IMR-90 (cell line): Measurements from ENCODE around the gene ALS2CL. TPM values are rescaled to one million over a fixed set of nuclear protein-coding genes. Genes with fewer than 3 reads are reported as not detected.

ENCODE experiments used
- ATAC-seq: fragments of 200-7000 bp; cut with Tn5 transposase; 2 replicates; pipeline ENCODE4 v1.9.1; 2020; ENCODE audit warnings: low read depth, mild to moderate bottlenecking, moderate library complexity
- BruUV-seq: library from RNA; stranded (reverse); fragments of 400-500 nt; replicated peaks from 2 replicates; lab custom pipeline; 2021; lab: Mats Ljungman, UMichigan
- CTCF ChIA-PET: fragments of 300-600 bp; formaldehyde crosslinking; extraction: SDS; loops from one replicate; lab custom pipeline; 2021; ENCODE audit warnings: antibody characterized with exemption; lab: Yijun Ruan, JAX
- POLR2A ChIA-PET: fragments of 300-600 bp; sonication (Branson Sonifier 250); formaldehyde crosslinking; loops from one replicate; lab custom pipeline; 2022; ENCODE audit warnings: antibody characterized with exemption; ENCODE audit not compliant: unreplicated experiment; lab: Charles Lee
- DNase-seq: peaks from one replicate; pipeline ENCODE4 v3.0.0; 2013
- H2AFZ ChIP-seq: replicated peaks from 2 replicates; pipeline ENCODE3; 2013; ENCODE audit warnings: low read length, mild to moderate bottlenecking; ENCODE audit not compliant: poor library complexity
- H2AK5ac ChIP-seq: 2 replicates; pipeline ENCODE4 v1.6.1; 2013; ENCODE audit warnings: low read depth, low read length, inconsistent platforms
- H2AK9ac ChIP-seq: replicated peaks from 2 replicates; pipeline ENCODE3; 2013; ENCODE audit warnings: mild to moderate bottlenecking, low read depth, low read length, moderate library complexity; ENCODE audit not compliant: poor library complexity
- H2BK120ac ChIP-seq: 2 replicates; pipeline ENCODE4 v1.6.1; 2013; ENCODE audit warnings: low read depth, low read length, inconsistent platforms
- H2BK15ac ChIP-seq: 3 replicates; pipeline ENCODE4 v1.6.1; 2013; ENCODE audit warnings: low read depth, low read length, inconsistent platforms
- H2BK20ac ChIP-seq: 2 replicates; pipeline ENCODE4 v1.6.1; 2013; ENCODE audit warnings: low read depth, mild to moderate bottlenecking, inconsistent platforms, low read length, moderate library complexity
- H2BK5ac ChIP-seq: 2 replicates; pipeline ENCODE4 v1.6.1; 2013; ENCODE audit warnings: mild to moderate bottlenecking, low read depth, low read length, inconsistent platforms; ENCODE audit not compliant: poor library complexity, severe bottlenecking
- H3K14ac ChIP-seq: replicated peaks from 2 replicates; pipeline ENCODE4 v1.6.1; 2013; ENCODE audit warnings: low read depth, low read length, inconsistent platforms
- H3K18ac ChIP-seq: 2 replicates; pipeline ENCODE4 v1.6.1; 2013; ENCODE audit warnings: low read depth, low read length, control low read depth
- H3K23ac ChIP-seq: 2 replicates; pipeline ENCODE4 v1.6.1; 2013; ENCODE audit warnings: low read depth, low read length, inconsistent platforms
- H3K27ac ChIP-seq: 2 replicates; pipeline ENCODE4 v1.5.1; 2013; ENCODE audit warnings: mild to moderate bottlenecking, control low read depth, low read length; ENCODE audit not compliant: insufficient read depth
- H3K27me3 ChIP-seq: 2 replicates; pipeline ENCODE4 v1.6.1; 2013; ENCODE audit warnings: low read length; ENCODE audit not compliant: control insufficient read depth, insufficient read depth
- H3K36me3 ChIP-seq: 2 replicates; pipeline ENCODE4 v1.6.1; 2013; ENCODE audit warnings: low read length, mixed read lengths; ENCODE audit not compliant: control insufficient read depth, insufficient read depth
- H3K4ac ChIP-seq: 2 replicates; pipeline ENCODE4 v1.6.1; 2013; ENCODE audit warnings: low read depth, low read length, inconsistent platforms
- H3K4me1 ChIP-seq: 2 replicates; pipeline ENCODE4 v1.6.1; 2013; ENCODE audit warnings: low read length, mixed read lengths; ENCODE audit not compliant: control insufficient read depth, insufficient read depth
- H3K4me2 ChIP-seq: 2 replicates; pipeline ENCODE4 v1.6.1; 2013; ENCODE audit warnings: low read depth, mild to moderate bottlenecking, control low read depth, low read length, moderate library complexity
- H3K4me3 ChIP-seq: 2 replicates; pipeline ENCODE4 v1.5.1; 2013; ENCODE audit warnings: low read depth, mild to moderate bottlenecking, control low read depth, low read length, moderate library complexity; ENCODE audit not compliant: insufficient read depth
- H3K56ac ChIP-seq: 2 replicates; pipeline ENCODE4 v1.6.1; 2013; ENCODE audit warnings: low read length, inconsistent platforms; ENCODE audit not compliant: insufficient read depth; ENCODE audit errors: extremely low read depth
- H3K79me1 ChIP-seq, 2 experiments: 2 replicates each; pipeline ENCODE4 v1.6.1; 2013; ENCODE audit warnings: low read length in 2 of 2, inconsistent platforms in 1 of 2, low read depth in 1 of 2
- H3K9ac ChIP-seq: 2 replicates; pipeline ENCODE4 v1.6.1; 2013; ENCODE audit warnings: low read depth, low read length, control low read depth
- H3K9me1 ChIP-seq: 2 replicates; pipeline ENCODE4 v1.6.1; 2013; ENCODE audit warnings: low read length, inconsistent platforms; ENCODE audit not compliant: insufficient read depth
- H3K9me3 ChIP-seq: 2 replicates; pipeline ENCODE4 v1.6.1; 2013; ENCODE audit warnings: low read length; ENCODE audit not compliant: control insufficient read depth, insufficient read depth
- H4K20me1 ChIP-seq: 2 replicates; pipeline ENCODE4 v1.6.1; 2013; ENCODE audit warnings: low read length, inconsistent platforms; ENCODE audit not compliant: insufficient read depth
- H4K5ac ChIP-seq: 2 replicates; pipeline ENCODE4 v1.6.1; 2013; ENCODE audit warnings: mild to moderate bottlenecking, low read depth, low read length, control low read depth
- H4K8ac ChIP-seq, 2 experiments: 2 replicates each; pipeline ENCODE4 v1.6.1; 2013; ENCODE audit warnings: low read depth in 2 of 2, low read length in 2 of 2, control low read depth in 1 of 2, inconsistent platforms in 1 of 2
- H4K91ac ChIP-seq: 2 replicates; pipeline ENCODE4 v1.6.1; 2013; ENCODE audit warnings: low read depth, low read length, inconsistent platforms; ENCODE audit not compliant: insufficient read depth
- RAD21 ChIP-seq: IDR thresholded peaks from 2 replicates; pipeline ENCODE4 v1.6.1; 2012; ENCODE audit warnings: low read length, improper control_type of control experiment
- WGBS, 2 experiments: methylation state at CpG; one replicate each; pipeline versions ENCODE4 v1.1.5 to v1.1.7; 2013; ENCODE audit warnings: missing lambda C conversion rate in 2 of 2; ENCODE audit not compliant: insufficient read length in 1 of 2; ENCODE audit errors: extremely low coverage in 2 of 2; 5-methylcytosine and 5-hydroxymethylcytosine counted together
- dilution Hi-C: fragments of 300-500 bp; cut with HindIII; formaldehyde crosslinking; loops from one replicate; pipeline ENCODE4 v1.14.3; 2018; ENCODE audit warnings: low sequenced_read_pairs; ENCODE audit not compliant: unreplicated experiment
- in situ Hi-C: fragments of 300-500 bp; cut with MboI; formaldehyde crosslinking; loops from 3 replicates; pipeline ENCODE4 v1.14.3; 2019; ENCODE audit warnings: low sequenced_read_pairs, inconsistent platforms, mixed read lengths
- intact Hi-C: fragments of 100-400 bp; cut with micrococcal nuclease; formaldehyde crosslinking; loops from 2 replicates; pipeline ENCODE4 v1.10.0; 2022
- polyA plus RNA-seq, 3 experiments: library from polyadenylated mRNA; depleted of rRNA; stranded (reverse); fragments of >200 nt; gene quantifications; 2 replicates each; pipeline ENCODE4 v1.2.3, GENCODE V29; 2012; ENCODE audit warnings: low replicate concordance in 1 of 3
- total RNA-seq: library from RNA; depleted of rRNA; stranded (reverse); fragments of >200 nt; gene quantifications from 2 replicates; pipeline ENCODE4 v1.2.3, GENCODE V29; 2012

The ALS2CL gene
- total and polyA plus RNA-seq, 2 of the 4 experiments (the other 2 are of a cell fraction), result 2.2 to 4.8 TPM

DNA sequence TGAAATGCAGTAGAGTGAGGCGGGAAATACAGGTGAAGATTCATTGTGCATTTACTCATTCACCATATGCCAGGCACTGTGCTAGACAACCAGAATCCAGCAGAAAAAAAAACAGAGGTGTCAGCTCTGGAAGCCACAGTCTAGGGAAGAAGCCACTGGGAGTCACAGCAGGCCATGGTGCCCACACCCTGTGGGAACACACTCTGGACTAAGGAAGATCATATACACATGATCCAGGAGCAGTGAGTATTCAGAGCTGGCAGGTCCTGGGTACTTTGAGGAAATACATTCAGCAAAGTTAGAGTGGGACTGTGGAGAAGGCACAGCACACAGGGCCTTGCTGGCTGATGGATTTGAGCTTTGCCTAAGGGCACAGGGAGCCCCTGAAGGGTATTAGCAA, 66.4 kb downstream of the ALS2CL start:
- intact Hi-C loops (loop anchor here (5.0 kb wide), 1 partner anchor 60 kb away; the partner anchor contains the start of gene LRRC2), dilution Hi-C loops (no loop called here), in situ Hi-C loops (no loop called here)
- Histone ChIP-seq H3K14ac (peak overlapping the region; percentile 52; the same call in 1 of the 2 replicates), H3K9ac (peak overlapping the region; percentile 18; the same call in 1 of the 2 replicates), H2BK20ac (peak overlapping the region; percentile 52), H2AK9ac (no peak overlapping the region), H3K56ac (no peak overlapping the region), H3K9me3 (no peaks in the 10 kb centered on the region), H3K27me3 (no peaks in the 10 kb centered on the region; the same call in 1 of the 2 replicates), H2BK15ac (peak overlapping the region; percentile 63; the same call in 1 of the 3 replicates), H4K20me1 (no peaks in the 10 kb centered on the region), H3K4me2 (peak overlapping the region; percentile 4; the same call in 1 of the 2 replicates), H3K36me3 (no peaks in the 10 kb centered on the region), H3K18ac (peak overlapping the region; percentile 51), H2BK120ac (peak overlapping the region; percentile 84), H3K23ac (no peak overlapping the region), H4K91ac (peak overlapping the region; percentile 82), H3K4ac (peak overlapping the region; percentile 59; the same call in 1 of the 2 replicates), H2BK5ac (peak overlapping the region; percentile 3), H3K9me1 (peaks cover 12% of the 10 kb centered on the region), H2AK5ac (peak overlapping the region; percentile 48; the same call in 1 of the 2 replicates), H2AFZ (peak overlapping the region; percentile 6), H3K27ac (peak overlapping the region; percentile 72; the same call in 1 of the 2 replicates), H3K4me1 (peaks cover 21% of the 10 kb centered on the region), H3K4me3 (no peak overlapping the region), H4K5ac (peak overlapping the region; percentile 39), H4K8ac (peak overlapping the region; percentile 38 to 75; a peak in 3 of 4 replicates), H3K79me1 (no peaks in the 10 kb centered on the region)
- CTCF ChIA-PET, result interaction anchor here (1.1 kb wide), 1 partner anchor 139 kb away, joined by 3 read pairs; no protein-coding TSS in a partner anchor
- BruUV-seq, result no TSS peak
- no CpG with 5 or more reads among the region's 1 CpG for WGBS, 2 experiments
- POLR2A ChIA-PET, result interaction anchor here (0.6 kb wide), 1 partner anchor 16 kb away, joined by 3 read pairs; no protein-coding TSS in a partner anchor
- no peak for TF ChIP-seq RAD21
- DNase-seq (no peak), ATAC-seq (no peak)
